Loucy (cell line): ENCODE results near the gene SCAMP1.

ENCODE experiments used
- CTCF ChIP-seq: fragments of 200-600 bp; sonication (generic); conservative IDR thresholded peaks from 2 replicates; pipeline ENCODE4 v1.5.1; 2014; ENCODE audit warnings: mild to moderate bottlenecking, antibody characterized with exemption, low read length
- EZH2phosphoT487 ChIP-seq: fragments of 200-600 bp; IDR thresholded peaks from 2 replicates; pipeline ENCODE4 v1.6.1; 2018; ENCODE audit warnings: antibody characterized with exemption, mild to moderate bottlenecking, moderate library complexity, borderline replicate concordance

DNA sequence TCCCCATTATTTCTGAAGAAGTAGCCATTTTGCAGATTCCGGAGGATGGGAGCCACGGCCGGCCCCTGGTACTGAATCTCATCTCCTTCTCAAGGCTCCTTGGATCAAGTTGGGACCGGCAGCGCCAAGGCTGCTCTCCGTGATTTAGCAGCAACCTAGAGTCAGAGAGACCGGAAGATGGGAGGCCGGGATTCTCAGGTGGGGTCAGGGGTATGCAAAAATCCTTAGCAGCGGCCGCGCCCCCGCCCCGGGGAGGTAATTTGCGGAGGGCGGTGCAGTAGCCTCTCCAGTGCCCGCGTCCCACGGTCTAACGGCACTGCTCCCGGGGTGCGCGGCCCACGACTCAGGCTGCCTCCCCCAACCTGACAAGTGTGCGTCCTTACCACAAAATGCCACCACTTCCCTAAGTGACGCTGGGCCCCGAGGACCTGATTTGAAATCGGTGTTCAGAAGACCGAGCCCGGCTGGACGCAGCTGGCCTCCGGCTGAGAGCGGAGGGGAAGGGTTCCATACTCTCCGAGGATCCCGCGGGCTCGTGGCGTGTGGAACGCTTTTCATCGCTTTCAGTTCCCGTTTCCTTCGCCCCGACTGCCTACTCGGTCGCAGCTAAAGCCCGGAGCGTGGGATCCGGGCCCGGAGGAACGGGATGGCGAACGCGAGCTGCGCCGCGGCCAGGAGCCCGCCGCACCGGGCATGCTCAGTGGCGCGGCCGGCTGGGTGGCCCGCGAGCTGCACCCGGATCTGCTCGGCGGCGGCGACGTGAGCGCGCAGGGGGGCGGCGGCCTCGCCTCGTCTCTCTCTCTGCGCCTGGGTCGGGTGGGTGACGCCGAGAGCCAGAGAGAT is at the start of gene SCAMP1:
- TF ChIP-seq CTCF (peak; percentile 22), EZH2phosphoT487 (no peak)
